ENCODE measurements around the gene GEMIN4. TPM values are rescaled to one million over a fixed set of nuclear protein-coding genes. Genes with fewer than 3 reads are reported as not detected.

GEMIN4 gene
- total RNA-seq (2014; rRNA removed; shearing (Covaris generic); ENCODE audit: low replicate concordance), result 20.2 and 31.1 TPM in 2 replicates

- peak; percentile 97 for DNase-seq
- Histone ChIP-seq H3K4me3 (ENCODE audit: low read length) (peak within 1 kb of the TSS; percentile 89), H3K27ac (ENCODE audit: low read length) (peak within 1 kb of the TSS; percentile 68), H4K20me1 (ENCODE audit: insufficient read depth, low read depth, low read length) (no peaks in the 10 kb centered on the region), H3K4me1 (ENCODE audit: low read length) (peaks cover 18% of the 10 kb centered on the region), H3K9ac (ENCODE audit: low read length) (peak within 1 kb of the TSS; percentile 97), H2AFZ (ENCODE audit: low read length) (peak within 1 kb of the TSS; percentile 67; the same call in 1 of the 2 replicates), H3K36me3 (ENCODE audit: insufficient read depth, low read length) (peaks cover 39% of the 10 kb centered on the region), H3K27me3 (ENCODE audit: low read length) (no peaks in the 10 kb centered on the region), H3K9me3 (ENCODE audit: low read length) (peaks cover 15% of the 10 kb centered on the region), H3K79me2 (ENCODE audit: low read length) (peaks cover 43% of the 10 kb centered on the region), H3K9me2 (replicated peaks; ENCODE audit: insufficient read depth, low read length) (no peaks in the 10 kb centered on the region), H3K4me2 (ENCODE audit: low read depth, low read length, poor library complexity, severe bottlenecking) (peak within 1 kb of the TSS; percentile 95)
Measured at GRCh38 chr17:752002-752619, at the start of gene GEMIN4. TSS of gene GEMIN4 (minus strand) at chr17:752264. CDS start at chr17:752142, 122 bp downstream.

GRCh38 chr17:801660-802059, 49.6 kb upstream of the GEMIN4 start:
- Histone ChIP-seq H3K4me1 (ENCODE audit: low read length) (no peaks in the 10 kb centered on the region), H3K79me2 (ENCODE audit: low read length) (no peaks in the 10 kb centered on the region), H3K4me2 (ENCODE audit: low read depth, low read length, poor library complexity, severe bottlenecking) (no peak overlapping the region), H3K27me3 (ENCODE audit: low read length) (no peaks in the 10 kb centered on the region), H3K9ac (ENCODE audit: low read length) (no peak overlapping the region), H2AFZ (ENCODE audit: low read length) (no peak overlapping the region), H3K4me3 (ENCODE audit: low read length) (no peak overlapping the region), H3K27ac (ENCODE audit: low read length) (no peak overlapping the region), H4K20me1 (ENCODE audit: insufficient read depth, low read depth, low read length) (no peaks in the 10 kb centered on the region), H3K9me3 (ENCODE audit: low read length) (no peaks in the 10 kb centered on the region), H3K36me3 (ENCODE audit: insufficient read depth, low read length) (no peaks in the 10 kb centered on the region), H3K9me2 (replicated peaks; ENCODE audit: insufficient read depth, low read length) (no peaks in the 10 kb centered on the region)
- no peak for DNase-seq

- DNase-seq, result no peak
Measured at GRCh38 chr17:800446-801242, 48.6 kb upstream of the GEMIN4 start.

GRCh38 chr17:799261-799660, 47.2 kb upstream of the GEMIN4 start:
- no peak overlapping the region for H3K27ac ChIP-seq (ENCODE audit: low read length)
- no peaks in the 10 kb centered on the region for H3K79me2 ChIP-seq (ENCODE audit: low read length)
- no peaks in the 10 kb centered on the region for H3K9me2 ChIP-seq (replicated peaks; ENCODE audit: insufficient read depth, low read length)
- H3K9me3 ChIP-seq (ENCODE audit: low read length), result no peaks in the 10 kb centered on the region
- no peaks in the 10 kb centered on the region for H3K4me1 ChIP-seq (ENCODE audit: low read length)
- H3K36me3 ChIP-seq (ENCODE audit: insufficient read depth, low read length), result no peaks in the 10 kb centered on the region
- H3K4me3 ChIP-seq (ENCODE audit: low read length), result no peak overlapping the region
- H3K4me2 ChIP-seq (ENCODE audit: low read depth, low read length, poor library complexity, severe bottlenecking), result no peak overlapping the region
- no peaks in the 10 kb centered on the region for H4K20me1 ChIP-seq (ENCODE audit: insufficient read depth, low read depth, low read length)
- H2AFZ ChIP-seq (ENCODE audit: low read length), result no peak overlapping the region
- DNase-seq, result no peak
- no peaks in the 10 kb centered on the region for H3K27me3 ChIP-seq (ENCODE audit: low read length)
- H3K9ac ChIP-seq (ENCODE audit: low read length), result no peak overlapping the region

More at GRCh38 chr17:800446-801242, 48.6 kb upstream of the GEMIN4 start:
- no peaks in the 10 kb centered on the region for H3K36me3 ChIP-seq (ENCODE audit: insufficient read depth, low read length)
- no peaks in the 10 kb centered on the region for H3K79me2 ChIP-seq (ENCODE audit: low read length)
- H2AFZ ChIP-seq (ENCODE audit: low read length), result no peak overlapping the region
- no peak overlapping the region for H3K4me2 ChIP-seq (ENCODE audit: low read depth, low read length, poor library complexity, severe bottlenecking)
- H4K20me1 ChIP-seq (ENCODE audit: insufficient read depth, low read depth, low read length), result no peaks in the 10 kb centered on the region
- no peaks in the 10 kb centered on the region for H3K9me3 ChIP-seq (ENCODE audit: low read length)
- no peaks in the 10 kb centered on the region for H3K9me2 ChIP-seq (replicated peaks; ENCODE audit: insufficient read depth, low read length)
- H3K4me3 ChIP-seq (ENCODE audit: low read length), result no peak overlapping the region
- no peak overlapping the region for H3K27ac ChIP-seq (ENCODE audit: low read length)
- no peaks in the 10 kb centered on the region for H3K27me3 ChIP-seq (ENCODE audit: low read length)
- H3K9ac ChIP-seq (ENCODE audit: low read length), result no peak overlapping the region
- H3K4me1 ChIP-seq (ENCODE audit: low read length), result no peaks in the 10 kb centered on the region

GRCh38 chr17:798246-798645, 46.2 kb upstream of the GEMIN4 start:
- DNase-seq, result no peak
- no peaks in the 10 kb centered on the region for H4K20me1 ChIP-seq (ENCODE audit: insufficient read depth, low read depth, low read length)
- no peaks in the 10 kb centered on the region for H3K4me1 ChIP-seq (ENCODE audit: low read length)
- no peak overlapping the region for H3K4me3 ChIP-seq (ENCODE audit: low read length)
- no peaks in the 10 kb centered on the region for H3K79me2 ChIP-seq (ENCODE audit: low read length)
- H2AFZ ChIP-seq (ENCODE audit: low read length), result no peak overlapping the region
- H3K9me2 ChIP-seq (replicated peaks; ENCODE audit: insufficient read depth, low read length), result no peaks in the 10 kb centered on the region
- H3K36me3 ChIP-seq (ENCODE audit: insufficient read depth, low read length), result no peaks in the 10 kb centered on the region
- no peaks in the 10 kb centered on the region for H3K9me3 ChIP-seq (ENCODE audit: low read length)
- no peak overlapping the region for H3K4me2 ChIP-seq (ENCODE audit: low read depth, low read length, poor library complexity, severe bottlenecking)
- no peaks in the 10 kb centered on the region for H3K27me3 ChIP-seq (ENCODE audit: low read length)
- no peak overlapping the region for H3K9ac ChIP-seq (ENCODE audit: low read length)
- no peak overlapping the region for H3K27ac ChIP-seq (ENCODE audit: low read length)

- Histone ChIP-seq H3K4me1 (ENCODE audit: low read length) (no peaks in the 10 kb centered on the region), H3K79me2 (ENCODE audit: low read length) (no peaks in the 10 kb centered on the region), H3K9ac (ENCODE audit: low read length) (no peak overlapping the region), H3K27me3 (ENCODE audit: low read length) (no peaks in the 10 kb centered on the region), H3K27ac (ENCODE audit: low read length) (no peak overlapping the region), H3K9me3 (ENCODE audit: low read length) (no peaks in the 10 kb centered on the region), H3K36me3 (ENCODE audit: insufficient read depth, low read length) (no peaks in the 10 kb centered on the region), H3K4me3 (ENCODE audit: low read length) (no peak overlapping the region), H3K9me2 (replicated peaks; ENCODE audit: insufficient read depth, low read length) (no peaks in the 10 kb centered on the region), H3K4me2 (ENCODE audit: low read depth, low read length, poor library complexity, severe bottlenecking) (no peak overlapping the region), H2AFZ (ENCODE audit: low read length) (no peak overlapping the region), H4K20me1 (ENCODE audit: insufficient read depth, low read depth, low read length) (no peaks in the 10 kb centered on the region)
- DNase-seq, result no peak
Measured at GRCh38 chr17:797236-797840, 45.3 kb upstream of the GEMIN4 start.

- Histone ChIP-seq H3K9ac (ENCODE audit: low read length) (no peak overlapping the region), H3K4me2 (ENCODE audit: low read depth, low read length, poor library complexity, severe bottlenecking) (no peak overlapping the region), H3K27ac (ENCODE audit: low read length) (no peak overlapping the region), H3K4me3 (ENCODE audit: low read length) (no peak overlapping the region), H3K27me3 (ENCODE audit: low read length) (no peaks in the 10 kb centered on the region), H4K20me1 (ENCODE audit: insufficient read depth, low read depth, low read length) (no peaks in the 10 kb centered on the region), H2AFZ (ENCODE audit: low read length) (no peak overlapping the region), H3K36me3 (ENCODE audit: insufficient read depth, low read length) (no peaks in the 10 kb centered on the region), H3K9me2 (replicated peaks; ENCODE audit: insufficient read depth, low read length) (no peaks in the 10 kb centered on the region), H3K79me2 (ENCODE audit: low read length) (no peaks in the 10 kb centered on the region), H3K9me3 (ENCODE audit: low read length) (no peaks in the 10 kb centered on the region), H3K4me1 (ENCODE audit: low read length) (no peaks in the 10 kb centered on the region)
- DNase-seq, result no peak
Measured at GRCh38 chr17:796609-797008, 44.5 kb upstream of the GEMIN4 start.

GRCh38 chr17:795721-796120, 43.7 kb upstream of the GEMIN4 start:
- Histone ChIP-seq H3K27me3 (ENCODE audit: low read length) (no peaks in the 10 kb centered on the region), H3K4me2 (ENCODE audit: low read depth, low read length, poor library complexity, severe bottlenecking) (no peak overlapping the region), H4K20me1 (ENCODE audit: insufficient read depth, low read depth, low read length) (no peaks in the 10 kb centered on the region), H3K36me3 (ENCODE audit: insufficient read depth, low read length) (no peaks in the 10 kb centered on the region), H3K4me1 (ENCODE audit: low read length) (no peaks in the 10 kb centered on the region), H3K4me3 (ENCODE audit: low read length) (no peak overlapping the region), H3K79me2 (ENCODE audit: low read length) (no peaks in the 10 kb centered on the region), H3K27ac (ENCODE audit: low read length) (no peak overlapping the region), H3K9me3 (ENCODE audit: low read length) (no peaks in the 10 kb centered on the region), H2AFZ (ENCODE audit: low read length) (no peak overlapping the region), H3K9me2 (replicated peaks; ENCODE audit: insufficient read depth, low read length) (no peaks in the 10 kb centered on the region), H3K9ac (ENCODE audit: low read length) (no peak overlapping the region)
- DNase-seq, result no peak
